Pons (tissue), 1 donor: ENCODE results near the gene ISYNA1.

ENCODE experiments used
- DNase-seq: peaks from one replicate; pipeline ENCODE4 v3.0.0-alpha.2; 2016; ENCODE audit warnings: low spot score

The ISYNA1 gene

GRCh38 chr19:18443831-18444230, 5.9 kb upstream of the ISYNA1 start:
- no peak for DNase-seq

GRCh38 chr19:18443406-18443805, 5.5 kb upstream of the ISYNA1 start:
- DNase-seq = no peak

GRCh38 chr19:18442941-18443340, 5.0 kb upstream of the ISYNA1 start:
- DNase-seq = no peak

- DNase-seq = no peak
Observed at GRCh38 chr19:18441804-18442788, 4.2 kb upstream of the ISYNA1 start.

- no peak for DNase-seq
Observed at GRCh38 chr19:18440936-18441803, 3.2 kb upstream of the ISYNA1 start.

GRCh38 chr19:18440415-18440877, 2.5 kb upstream of the ISYNA1 start:
- DNase-seq = no peak

- DNase-seq = no peak
Observed at GRCh38 chr19:18439910-18440237, 1.9 kb upstream of the ISYNA1 start.

- no peak for DNase-seq
Observed at GRCh38 chr19:18439025-18439909, 1.3 kb upstream of the ISYNA1 start.

- no peak for DNase-seq
Observed at GRCh38 chr19:18438331-18439024, 545 bp upstream of the ISYNA1 start.

GRCh38 chr19:18436671-18437490, 1.1 kb downstream of the ISYNA1 start:
- DNase-seq = peak; percentile 34

GRCh38 chr19:18435842-18436670, 1.9 kb downstream of the ISYNA1 start:
- DNase-seq = no peak

- DNase-seq = no peak
Observed at GRCh38 chr19:18435178-18435841, 2.6 kb downstream of the ISYNA1 start.

- no peak for DNase-seq
Observed at GRCh38 chr19:18434411-18435175, 3.3 kb downstream of the ISYNA1 start.

GRCh38 chr19:18433735-18434398, 4.1 kb downstream of the ISYNA1 start:
- no peak for DNase-seq

GRCh38 chr19:18433015-18433691, 4.8 kb downstream of the ISYNA1 start:
- no peak for DNase-seq

GRCh38 chr19:18432275-18433014, 5.5 kb downstream of the ISYNA1 start:
- no peak for DNase-seq
